ENCODE data around the gene RGS4. TPM values are rescaled to one million over a fixed set of nuclear protein-coding genes. Genes with fewer than 3 reads are reported as not detected.

The RGS4 gene
- total RNA-seq, 1 experiment from 2014 or later: 3.2 TPM

- ATAC-seq (no peak), DNase-seq (ENCODE audit: low spot score) (no peak)
- no peak for TF ChIP-seq CREM (CRISPR knock-in tag; IDR thresholded peaks at IDR 0.05)
- Mint-ChIP-seq H3K4me3 (no peak overlapping the region), H3K27ac (no peak overlapping the region), H3K9me3 (no peaks in the 10 kb centered on the region), H3K4me1 (no peaks in the 10 kb centered on the region; the same call in 1 of the 2 replicates), H3K36me3 (no peaks in the 10 kb centered on the region), H3K27me3 (ENCODE audit: low read depth) (no peaks in the 10 kb centered on the region)
- CTCF ChIA-PET: interaction anchor here (1.5 kb wide), 1 partner anchor 15 kb away, joined by 6 read pairs; the partner anchor contains the start of gene RGS4
- POLR2A ChIA-PET: no interaction called here
Observed at GRCh38 chr1:163054181-163054591, 15.0 kb upstream of the RGS4 start.

- ChIA-PET CTCF (interaction anchor here (1.5 kb wide), 1 partner anchor 14 kb away, joined by 6 read pairs; the partner anchor contains the start of gene RGS4), POLR2A (no interaction called here)
- H3K27me3 Mint-ChIP-seq (ENCODE audit: low read depth): no peaks in the 10 kb centered on the region
- no peak overlapping the region for H3K27ac Mint-ChIP-seq
- H3K4me3 Mint-ChIP-seq: no peak overlapping the region
- H3K36me3 Mint-ChIP-seq: no peaks in the 10 kb centered on the region
- H3K4me1 Mint-ChIP-seq: no peaks in the 10 kb centered on the region; the same call in 1 of the 2 replicates
- DNase-seq (ENCODE audit: low spot score) (no peak), ATAC-seq (no peak)
- TF ChIP-seq PREB (CRISPR knock-in tag; IDR thresholded peaks at IDR 0.05; ENCODE audit: borderline replicate concordance): no peak
- no peak for TF ChIP-seq ELF4 (CRISPR knock-in tag; IDR thresholded peaks at IDR 0.05; ENCODE audit: low read depth)
- no peak for TF ChIP-seq KAT7 (CRISPR knock-in tag; IDR thresholded peaks at IDR 0.05; ENCODE audit: borderline replicate concordance)
- no peak for TF ChIP-seq USF1 (CRISPR knock-in tag; IDR thresholded peaks at IDR 0.05)
- TF ChIP-seq JAZF1 (CRISPR knock-in tag; IDR thresholded peaks at IDR 0.05): no peak
- no peak for TF ChIP-seq ATF1 (CRISPR knock-in tag; IDR thresholded peaks at IDR 0.05)
- H3K9me3 Mint-ChIP-seq: no peaks in the 10 kb centered on the region
Observed at GRCh38 chr1:163055005-163055404, 14.2 kb upstream of the RGS4 start.

- Mint-ChIP-seq H3K36me3 (no peaks in the 10 kb centered on the region), H3K9me3 (no peaks in the 10 kb centered on the region)
Observed at GRCh38 chr1:163055531-163055930, 13.6 kb upstream of the RGS4 start.

More at GRCh38 chr1:163055531-163055930, 13.6 kb upstream of the RGS4 start:
- TF ChIP-seq FOXK1 (CRISPR knock-in tag; IDR thresholded peaks at IDR 0.05) (no peak), CTCF (IDR thresholded peaks at IDR 0.05) (no peak), ZBTB43 (CRISPR knock-in tag; IDR thresholded peaks at IDR 0.05) (no peak), IRF2 (CRISPR knock-in tag; IDR thresholded peaks at IDR 0.05; ENCODE audit: borderline replicate concordance, low read depth) (no peak), TCF7 (CRISPR knock-in tag; IDR thresholded peaks at IDR 0.05; ENCODE audit: low read depth) (no peak), NR3C1 (CRISPR knock-in tag; conservative IDR thresholded peaks at IDR 0.05; ENCODE audit: low read depth) (no peak), ZNF512 (CRISPR knock-in tag; IDR thresholded peaks at IDR 0.05; ENCODE audit: borderline replicate concordance) (no peak), FOXJ3 (CRISPR knock-in tag; IDR thresholded peaks at IDR 0.05; ENCODE audit: borderline replicate concordance) (no peak)
- DNase-seq (ENCODE audit: low spot score) (no peak), ATAC-seq (peak; percentile 44)
- no peak overlapping the region for H3K27ac Mint-ChIP-seq
- no peaks in the 10 kb centered on the region; the same call in 1 of the 2 replicates for H3K4me1 Mint-ChIP-seq
- CTCF ChIA-PET: interaction anchor here (1.5 kb wide), 1 partner anchor 14 kb away, joined by 6 read pairs; the partner anchor contains the start of gene RGS4
- H3K27me3 Mint-ChIP-seq (ENCODE audit: low read depth): no peaks in the 10 kb centered on the region
- no peak overlapping the region for H3K4me3 Mint-ChIP-seq
- POLR2A ChIA-PET: interaction anchor here (1.4 kb wide), 1 partner anchor 13 kb away, joined by 5 read pairs; the partner anchor contains the start of gene RGS4
